ENCODE data around the gene CRYBG2. TPM values are rescaled to one million over a fixed set of nuclear protein-coding genes. Genes with fewer than 3 reads are reported as not detected.

Gene CRYBG2
- polyA plus RNA-seq, 1 donor from 2014 or later, result 2.5 TPM

DNA sequence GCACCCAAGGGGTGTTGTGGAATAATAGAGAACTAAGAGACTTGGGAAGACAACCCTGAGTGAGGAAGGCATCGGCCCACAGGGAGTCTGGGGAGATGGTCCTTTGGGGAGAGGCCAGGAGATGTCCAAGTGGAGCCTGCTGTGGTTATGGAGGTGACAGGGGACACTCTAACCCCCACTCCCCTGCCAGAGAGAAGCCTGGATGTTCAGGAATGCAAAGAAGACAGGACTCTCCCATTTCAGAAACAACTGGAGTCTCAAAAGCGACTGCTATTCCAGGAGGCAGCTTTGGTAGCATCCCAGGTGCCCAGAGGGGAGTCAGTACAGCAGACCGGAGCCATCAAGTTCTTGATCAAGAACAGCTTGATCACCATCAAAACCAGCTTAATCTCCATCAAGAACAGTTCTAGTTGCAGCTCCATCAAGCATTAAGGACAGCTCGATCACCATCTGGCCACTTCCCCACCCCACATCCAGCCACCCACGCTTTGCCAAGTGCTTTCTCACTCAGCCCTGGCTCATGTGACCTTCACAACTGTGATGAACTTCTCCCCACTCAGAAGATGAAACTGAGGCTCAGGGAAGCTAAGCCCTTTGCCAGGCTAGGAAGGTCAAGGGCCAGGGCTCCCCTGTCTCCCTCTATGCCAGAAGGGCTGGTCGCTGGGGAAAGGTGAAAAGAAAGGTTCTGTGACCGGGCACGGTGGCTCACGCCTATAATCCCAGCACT is 35.4 kb downstream of the CRYBG2 start:
- Histone ChIP-seq H2AFZ (ENCODE audit: low read depth, low read length) (no peak overlapping the region), H3K4me2 (ENCODE audit: low read length) (no peak overlapping the region), H3K9ac (ENCODE audit: low read length) (no peak overlapping the region), H3K9me2 (ENCODE audit: insufficient read depth, low read length) (no peaks in the 10 kb centered on the region), H3K27me3 (ENCODE audit: insufficient read depth, low read depth, low read length) (no peaks in the 10 kb centered on the region), H3K79me2 (replicated peaks; ENCODE audit: insufficient read depth, low read length) (no peaks in the 10 kb centered on the region), H3K36me3 (ENCODE audit: insufficient read depth, low read length) (no peaks in the 10 kb centered on the region), H3K4me3 (ENCODE audit: low read length) (no peak overlapping the region), H3K9me3 (ENCODE audit: low read length) (no peaks in the 10 kb centered on the region), H3K27ac (ENCODE audit: low read length) (no peak overlapping the region), H4K20me1 (ENCODE audit: insufficient read depth) (no peaks in the 10 kb centered on the region), H3F3A (ENCODE audit: insufficient read depth, low read length, poor library complexity, severe bottlenecking) (no peaks in the 10 kb centered on the region)
- TF ChIP-seq, protein P1, sequence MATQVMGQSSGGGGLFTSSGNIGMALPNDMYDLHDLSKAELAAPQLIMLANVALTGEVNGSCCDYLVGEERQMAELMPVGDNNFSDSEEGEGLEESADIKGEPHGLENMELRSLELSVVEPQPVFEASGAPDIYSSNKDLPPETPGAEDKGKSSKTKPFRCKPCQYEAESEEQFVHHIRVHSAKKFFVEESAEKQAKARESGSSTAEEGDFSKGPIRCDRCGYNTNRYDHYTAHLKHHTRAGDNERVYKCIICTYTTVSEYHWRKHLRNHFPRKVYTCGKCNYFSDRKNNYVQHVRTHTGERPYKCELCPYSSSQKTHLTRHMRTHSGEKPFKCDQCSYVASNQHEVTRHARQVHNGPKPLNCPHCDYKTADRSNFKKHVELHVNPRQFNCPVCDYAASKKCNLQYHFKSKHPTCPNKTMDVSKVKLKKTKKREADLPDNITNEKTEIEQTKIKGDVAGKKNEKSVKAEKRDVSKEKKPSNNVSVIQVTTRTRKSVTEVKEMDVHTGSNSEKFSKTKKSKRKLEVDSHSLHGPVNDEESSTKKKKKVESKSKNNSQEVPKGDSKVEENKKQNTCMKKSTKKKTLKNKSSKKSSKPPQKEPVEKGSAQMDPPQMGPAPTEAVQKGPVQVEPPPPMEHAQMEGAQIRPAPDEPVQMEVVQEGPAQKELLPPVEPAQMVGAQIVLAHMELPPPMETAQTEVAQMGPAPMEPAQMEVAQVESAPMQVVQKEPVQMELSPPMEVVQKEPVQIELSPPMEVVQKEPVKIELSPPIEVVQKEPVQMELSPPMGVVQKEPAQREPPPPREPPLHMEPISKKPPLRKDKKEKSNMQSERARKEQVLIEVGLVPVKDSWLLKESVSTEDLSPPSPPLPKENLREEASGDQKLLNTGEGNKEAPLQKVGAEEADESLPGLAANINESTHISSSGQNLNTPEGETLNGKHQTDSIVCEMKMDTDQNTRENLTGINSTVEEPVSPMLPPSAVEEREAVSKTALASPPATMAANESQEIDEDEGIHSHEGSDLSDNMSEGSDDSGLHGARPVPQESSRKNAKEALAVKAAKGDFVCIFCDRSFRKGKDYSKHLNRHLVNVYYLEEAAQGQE (IDR thresholded peaks at IDR 0.05; ENCODE audit: borderline replicate concordance), result no peak
- TF ChIP-seq POLR2AphosphoS5 (IDR thresholded peaks at IDR 0.05) (no peak), EP300 (conservative IDR thresholded peaks at IDR 0.05; ENCODE audit: poor library complexity, severe bottlenecking) (no peak), SMC3 (conservative IDR thresholded peaks at IDR 0.05; ENCODE audit: poor library complexity) (no peak), MXI1 (conservative IDR thresholded peaks at IDR 0.05; ENCODE audit: poor library complexity, severe bottlenecking) (no peak), RAD21 (conservative IDR thresholded peaks at IDR 0.05) (no peak), EZH2 (IDR thresholded peaks at IDR 0.05; ENCODE audit: borderline replicate concordance, insufficient read depth, low read length, poor library complexity, severe bottlenecking) (no peak), TAF1 (IDR thresholded peaks at IDR 0.05; ENCODE audit: low read depth) (no peak)
- TF ChIP-seq, protein P2, sequence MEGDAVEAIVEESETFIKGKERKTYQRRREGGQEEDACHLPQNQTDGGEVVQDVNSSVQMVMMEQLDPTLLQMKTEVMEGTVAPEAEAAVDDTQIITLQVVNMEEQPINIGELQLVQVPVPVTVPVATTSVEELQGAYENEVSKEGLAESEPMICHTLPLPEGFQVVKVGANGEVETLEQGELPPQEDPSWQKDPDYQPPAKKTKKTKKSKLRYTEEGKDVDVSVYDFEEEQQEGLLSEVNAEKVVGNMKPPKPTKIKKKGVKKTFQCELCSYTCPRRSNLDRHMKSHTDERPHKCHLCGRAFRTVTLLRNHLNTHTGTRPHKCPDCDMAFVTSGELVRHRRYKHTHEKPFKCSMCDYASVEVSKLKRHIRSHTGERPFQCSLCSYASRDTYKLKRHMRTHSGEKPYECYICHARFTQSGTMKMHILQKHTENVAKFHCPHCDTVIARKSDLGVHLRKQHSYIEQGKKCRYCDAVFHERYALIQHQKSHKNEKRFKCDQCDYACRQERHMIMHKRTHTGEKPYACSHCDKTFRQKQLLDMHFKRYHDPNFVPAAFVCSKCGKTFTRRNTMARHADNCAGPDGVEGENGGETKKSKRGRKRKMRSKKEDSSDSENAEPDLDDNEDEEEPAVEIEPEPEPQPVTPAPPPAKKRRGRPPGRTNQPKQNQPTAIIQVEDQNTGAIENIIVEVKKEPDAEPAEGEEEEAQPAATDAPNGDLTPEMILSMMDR (IDR thresholded peaks at IDR 0.05; ENCODE audit: poor library complexity, severe bottlenecking), result no peak

DNA sequence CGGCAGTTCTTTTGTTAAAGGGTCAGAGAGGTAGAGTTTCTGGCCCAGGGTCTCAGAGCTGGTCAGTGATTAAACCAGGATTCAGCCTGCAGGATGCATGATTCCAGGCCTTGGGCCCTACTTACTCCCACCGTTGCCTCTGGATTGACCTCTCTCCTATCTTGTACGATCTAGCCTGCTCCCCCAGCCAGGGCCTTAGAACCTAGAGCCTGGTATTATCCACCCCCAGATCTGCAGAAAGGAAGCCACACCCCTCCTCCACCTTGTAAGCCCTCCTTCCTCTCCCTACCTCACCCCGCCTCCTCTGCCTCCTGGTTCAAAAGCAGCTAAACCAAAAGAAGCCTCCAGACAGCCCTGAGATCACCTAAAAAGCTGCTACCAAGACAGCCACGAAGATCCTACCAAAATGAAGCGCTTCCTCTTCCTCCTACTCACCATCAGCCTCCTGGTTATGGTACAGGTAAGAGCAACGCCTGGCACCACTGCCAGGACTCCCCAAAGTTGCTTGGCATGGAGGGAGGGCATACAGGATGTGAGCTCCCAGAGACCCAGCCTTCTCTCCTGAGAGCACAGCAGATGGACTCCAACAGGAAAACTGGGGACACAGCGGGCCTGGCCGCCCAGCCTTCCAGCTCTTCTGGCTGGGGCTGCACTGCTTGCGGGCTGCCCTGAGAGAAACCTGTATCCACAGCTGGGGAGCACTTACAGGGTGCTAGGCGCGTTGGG is 36.2 kb downstream of the CRYBG2 start, which contains the start of gene CD52:
Gene CD52 (plus strand): TSS at position 347 of the 726 bp plus-strand sequence. CDS start 60 bp downstream, at position 407.
- no peak within 1 kb of the TSS for H2AFZ ChIP-seq (ENCODE audit: low read depth, low read length)
- H3F3A ChIP-seq (ENCODE audit: insufficient read depth, low read length, poor library complexity, severe bottlenecking), result no peaks in the 10 kb centered on the region
- no peak within 1 kb of the TSS for H3K9ac ChIP-seq (ENCODE audit: low read length)
- no peaks in the 10 kb centered on the region for H3K9me2 ChIP-seq (ENCODE audit: insufficient read depth, low read length)
- no peaks in the 10 kb centered on the region for H3K79me2 ChIP-seq (replicated peaks; ENCODE audit: insufficient read depth, low read length)
- no peaks in the 10 kb centered on the region for H3K27me3 ChIP-seq (ENCODE audit: insufficient read depth, low read depth, low read length)
- no peaks in the 10 kb centered on the region for H3K9me3 ChIP-seq (ENCODE audit: low read length)
- H3K36me3 ChIP-seq (ENCODE audit: insufficient read depth, low read length), result no peaks in the 10 kb centered on the region
- H3K4me2 ChIP-seq (ENCODE audit: low read length), result no peak within 1 kb of the TSS
- no peaks in the 10 kb centered on the region for H4K20me1 ChIP-seq (ENCODE audit: insufficient read depth)
- H3K4me3 ChIP-seq (ENCODE audit: low read length), result no peak within 1 kb of the TSS
- no peak within 1 kb of the TSS for H3K27ac ChIP-seq (ENCODE audit: low read length)
- TF ChIP-seq RAD21 (conservative IDR thresholded peaks at IDR 0.05) (no peak), MXI1 (conservative IDR thresholded peaks at IDR 0.05; ENCODE audit: poor library complexity, severe bottlenecking) (no peak), EZH2 (IDR thresholded peaks at IDR 0.05; ENCODE audit: borderline replicate concordance, insufficient read depth, low read length, poor library complexity, severe bottlenecking) (no peak), EP300 (conservative IDR thresholded peaks at IDR 0.05; ENCODE audit: poor library complexity, severe bottlenecking) (no peak), TAF1 (IDR thresholded peaks at IDR 0.05; ENCODE audit: low read depth) (no peak), SMC3 (conservative IDR thresholded peaks at IDR 0.05; ENCODE audit: poor library complexity) (no peak)
- TF ChIP-seq, protein P2 (IDR thresholded peaks at IDR 0.05; ENCODE audit: poor library complexity, severe bottlenecking), result no peak

Data from neural cell (in vitro differentiated cells).